Liver (tissue), 9 donors: ENCODE results near the gene DRC1. TPM values are rescaled to one million over a fixed set of nuclear protein-coding genes. Genes with fewer than 3 reads are reported as not detected.

ENCODE experiments used
- DNase-seq: peaks from one replicate; pipeline ENCODE4 v3.0.0-alpha.2; 2017; ENCODE audit warnings: low spot score
- H3K27ac ChIP-seq, 2 donors: one replicate each; pipeline ENCODE4 v1.7.0; 2013; ENCODE audit warnings: inconsistent platforms in 2 of 2, low read length in 2 of 2, control low read depth in 1 of 2, low read depth in 1 of 2, mild to moderate bottlenecking in 1 of 2
- H3K27me3 ChIP-seq, 4 donors: one replicate each; pipeline versions ENCODE4 v1.6.1 to v1.7.0; 2013; ENCODE audit warnings: low read length in 3 of 4, inconsistent platforms in 1 of 4, mild to moderate bottlenecking in 1 of 4, moderate library complexity in 1 of 4; ENCODE audit not compliant: control insufficient read depth in 4 of 4, insufficient read depth in 4 of 4
- H3K36me3 ChIP-seq, 4 donors: one replicate each; pipeline versions ENCODE4 v1.6.1 to v1.7.0; 2013; ENCODE audit warnings: low read length in 3 of 4, mild to moderate bottlenecking in 3 of 4, low read depth in 1 of 4, moderate library complexity in 1 of 4; ENCODE audit not compliant: control insufficient read depth in 4 of 4, insufficient read depth in 3 of 4
- H3K4me1 ChIP-seq, 4 donors: one replicate each; pipeline versions ENCODE4 v1.6.1 to v1.7.0; 2013; ENCODE audit warnings: low read length in 3 of 4, mild to moderate bottlenecking in 3 of 4, moderate library complexity in 1 of 4; ENCODE audit not compliant: control insufficient read depth in 4 of 4, insufficient read depth in 4 of 4
- H3K4me3 ChIP-seq, 3 donors: one replicate each; pipeline versions ENCODE4 v1.6.1 to v1.7.0; 2013; ENCODE audit warnings: low read length in 3 of 3, control low read depth in 1 of 3, low read depth in 1 of 3, mild to moderate bottlenecking in 1 of 3
- H3K9ac ChIP-seq, 2 donors: one replicate each; pipeline ENCODE4 v1.7.0; 2013; ENCODE audit warnings: low read length in 2 of 2, mild to moderate bottlenecking in 2 of 2, moderate library complexity in 2 of 2, control low read depth in 1 of 2, low read depth in 1 of 2
- H3K9me3 ChIP-seq, 4 donors: one replicate each; pipeline versions ENCODE4 v1.6.1 to v1.7.0; 2013; ENCODE audit warnings: low read length in 3 of 4; ENCODE audit not compliant: control insufficient read depth in 4 of 4
- CTCF ChIP-seq: fragments of 150-350 bp; IDR thresholded peaks from 2 replicates; pipeline ENCODE4 v1.5.1; 2017; ENCODE audit warnings: improper control_type of control experiment, low read depth, low read length; ENCODE audit not compliant: missing input control
- EGR1 ChIP-seq, 2 donors: IDR thresholded peaks; 2 replicates each; pipeline ENCODE4 v1.6.1; 2016 to 2018; ENCODE audit warnings: antibody characterized with exemption in 2 of 2, low read depth in 2 of 2
- FOXA1 ChIP-seq: IDR thresholded peaks from 2 replicates; pipeline ENCODE4 v1.6.1; 2016; ENCODE audit warnings: antibody characterized with exemption
- HNF4A ChIP-seq, 2 donors: conservative IDR thresholded peaks; 2 replicates each; pipeline ENCODE4 v1.6.1; 2016; ENCODE audit warnings: antibody characterized with exemption in 2 of 2, mild to moderate bottlenecking in 2 of 2
- JUND ChIP-seq, 2 donors: IDR thresholded peaks; 2 replicates each; pipeline ENCODE4 v1.6.1; 2016; ENCODE audit warnings: antibody characterized with exemption in 2 of 2
- MAX ChIP-seq: IDR thresholded peaks from 2 replicates; pipeline ENCODE4 v1.6.1; 2016; ENCODE audit warnings: antibody characterized with exemption
- NR2F2 ChIP-seq: IDR thresholded peaks from 2 replicates; pipeline ENCODE4 v1.6.1; 2016; ENCODE audit warnings: antibody characterized with exemption
- RAD21 ChIP-seq, 2 donors: IDR thresholded peaks; 2 replicates each; pipeline ENCODE4 v1.6.1; 2016; ENCODE audit warnings: antibody characterized with exemption in 2 of 2, mild to moderate bottlenecking in 2 of 2
- REST ChIP-seq: IDR thresholded peaks from 2 replicates; pipeline ENCODE4 v1.6.1; 2016; ENCODE audit warnings: antibody characterized with exemption, mild to moderate bottlenecking
- RXRA ChIP-seq, 2 donors: IDR thresholded peaks; 2 replicates each; pipeline ENCODE4 v1.6.1; 2017 to 2018; ENCODE audit warnings: antibody characterized with exemption in 2 of 2, mild to moderate bottlenecking in 1 of 2
- SP1 ChIP-seq: IDR thresholded peaks from 2 replicates; pipeline ENCODE4 v1.6.1; 2018; ENCODE audit warnings: antibody characterized with exemption, mild to moderate bottlenecking
- TAF1 ChIP-seq: conservative IDR thresholded peaks from 2 replicates; pipeline ENCODE4 v1.6.1; 2016; ENCODE audit warnings: antibody characterized with exemption, mild to moderate bottlenecking
- YY1 ChIP-seq: IDR thresholded peaks from 2 replicates; pipeline ENCODE4 v1.6.1; 2016; ENCODE audit warnings: antibody characterized with exemption, mild to moderate bottlenecking
- ZBTB33 ChIP-seq: IDR thresholded peaks from 2 replicates; pipeline ENCODE4 v1.6.1; 2016; ENCODE audit warnings: antibody characterized with exemption
- WGBS: extraction: QIAGEN DNeasy Blood & Tissue Kit; methylation state at CpG from one replicate; pipeline ENCODE4 v1.1.7; 2013; 5-methylcytosine and 5-hydroxymethylcytosine counted together
- polyA plus RNA-seq, 2 donors: library from polyadenylated mRNA; stranded (reverse) in 1 of 2; unstranded in 1 of 2; fragments of 200-250 nt in 1 of 2; fragments of >200 nt in 1 of 2; fragmentation: Nextera tagmentation in 1 of 2; extraction: Ambion mirVana in 1 of 2; gene quantifications; one replicate each; pipeline versions ENCODE4 v1.2.1 to v1.2.3, GENCODE V29; 2013 to 2015
- total RNA-seq, 2 donors: library from RNA; depleted of rRNA; stranded (reverse); fragments of >200 nt; gene quantifications; one replicate each; pipeline ENCODE4 v1.2.3, GENCODE V29; 2014
- donor health status: healthy.
- donor health status: healthy.
- donor health status: healthy.
- donor health status: healthy.
- donor health status: healthy.

DRC1 gene
- total and polyA plus RNA-seq, 4 donors = 0.28 TPM; not detected in 3

GRCh38 chr2:26456440-26457250 lies 54.9 kb downstream of the DRC1 start (continued):
- no peak for TF ChIP-seq ZBTB33

GRCh38 chr2:26457251-26457666 lies 55.5 kb downstream of the DRC1 start:
- 87% methylated on average over 11 of the region's 11 CpGs for WGBS

GRCh38 chr2:26457695-26458364 lies 56.1 kb downstream of the DRC1 start:
- no peak for DNase-seq
- Histone ChIP-seq H3K4me1 (peaks cover 0 to 6% (median 0%) of the 10 kb centered on the region in 4 donors), H3K27me3 (no peaks in the 10 kb centered on the region), H3K36me3 (no peaks in the 10 kb centered on the region), H3K9me3 (no peaks in the 10 kb centered on the region), H3K9ac (no peak overlapping the region), H3K27ac (no peak overlapping the region), H3K4me3 (no peak overlapping the region)
- no peak for TF ChIP-seq YY1
- TF ChIP-seq RXRA (IDR thresholded peaks at IDR 0.05) = no peak
- no peak for TF ChIP-seq EGR1 (IDR thresholded peaks at IDR 0.05; ENCODE audit: low read depth in 2 of 2)
- WGBS = 97% methylated on average over 19 of the region's 19 CpGs

More at GRCh38 chr2:26457251-26457666, 55.5 kb downstream of the DRC1 start:
- Histone ChIP-seq H3K4me1 (peaks cover 0 to 6% (median 0%) of the 10 kb centered on the region in 4 donors), H3K36me3 (no peaks in the 10 kb centered on the region), H3K27ac (no peak overlapping the region), H3K9ac (no peak overlapping the region), H3K27me3 (no peaks in the 10 kb centered on the region), H3K4me3 (no peak overlapping the region), H3K9me3 (no peaks in the 10 kb centered on the region)
- TF ChIP-seq JUND (IDR thresholded peaks at IDR 0.05) (no peak), YY1 (no peak)
- no peak for DNase-seq

- WGBS = 92% methylated on average over 14 of the region's 14 CpGs
- H3K27me3 ChIP-seq = no peaks in the 10 kb centered on the region
- no peaks in the 10 kb centered on the region for H3K36me3 ChIP-seq
- no peak overlapping the region for H3K27ac ChIP-seq
- H3K9me3 ChIP-seq = no peaks in the 10 kb centered on the region
- no peak overlapping the region for H3K9ac ChIP-seq
- H3K4me3 ChIP-seq = no peak overlapping the region
- DNase-seq = no peak
- peaks cover 0 to 6% (median 0%) of the 10 kb centered on the region in 4 donors for H3K4me1 ChIP-seq
- no peak for TF ChIP-seq RAD21 (IDR thresholded peaks at IDR 0.05)
- no peak for TF ChIP-seq MAX
- no peak for TF ChIP-seq REST
- TF ChIP-seq CTCF = no peak
- TF ChIP-seq RXRA (IDR thresholded peaks at IDR 0.05) = no peak
- no peak for TF ChIP-seq NR2F2
- TF ChIP-seq TAF1 = no peak
- no peak for TF ChIP-seq FOXA1
- TF ChIP-seq JUND (IDR thresholded peaks at IDR 0.05) = no peak
- TF ChIP-seq EGR1 (IDR thresholded peaks at IDR 0.05; ENCODE audit: low read depth in 2 of 2) = no peak
- TF ChIP-seq SP1 = no peak
- no peak for TF ChIP-seq HNF4A (conservative IDR thresholded peaks at IDR 0.05)
Observed at GRCh38 chr2:26458365-26459042, 56.8 kb downstream of the DRC1 start.
